Stimulated activated naive CD8-positive, alpha-beta T cell treated with anti-CD3 and anti-CD28 coated beads, Interleukin-15, Interleukin-2, amounts not matched to agents 100 ng/mL and 50 ng/mL, for 24 hours (primary cell): Measurements from ENCODE around the gene CD82.
A peak's percentile ranks its signal among the peaks of the same experiment; 100 is the strongest.

Source experiments
- H3K27ac Mint-ChIP-seq: one replicate; pipeline ENCODE4 v1.8.0; 2021; ENCODE audit warnings: mild to moderate bottlenecking, mixed read lengths
- H3K27me3 Mint-ChIP-seq: one replicate; pipeline ENCODE4 v1.8.0; 2021; ENCODE audit warnings: mixed read lengths
- H3K36me3 Mint-ChIP-seq: one replicate; pipeline ENCODE4 v1.8.0; 2021; ENCODE audit warnings: low read depth, mixed read lengths
- H3K4me1 Mint-ChIP-seq: one replicate; pipeline ENCODE4 v1.8.0; 2021; ENCODE audit warnings: low read depth, mixed read lengths
- H3K4me3 Mint-ChIP-seq: one replicate; pipeline ENCODE4 v1.8.0; 2021; ENCODE audit warnings: mild to moderate bottlenecking, mixed read lengths
- H3K9me3 Mint-ChIP-seq: one replicate; pipeline ENCODE4 v1.8.0; 2021; ENCODE audit warnings: mixed read lengths

CD82 gene

DNA sequence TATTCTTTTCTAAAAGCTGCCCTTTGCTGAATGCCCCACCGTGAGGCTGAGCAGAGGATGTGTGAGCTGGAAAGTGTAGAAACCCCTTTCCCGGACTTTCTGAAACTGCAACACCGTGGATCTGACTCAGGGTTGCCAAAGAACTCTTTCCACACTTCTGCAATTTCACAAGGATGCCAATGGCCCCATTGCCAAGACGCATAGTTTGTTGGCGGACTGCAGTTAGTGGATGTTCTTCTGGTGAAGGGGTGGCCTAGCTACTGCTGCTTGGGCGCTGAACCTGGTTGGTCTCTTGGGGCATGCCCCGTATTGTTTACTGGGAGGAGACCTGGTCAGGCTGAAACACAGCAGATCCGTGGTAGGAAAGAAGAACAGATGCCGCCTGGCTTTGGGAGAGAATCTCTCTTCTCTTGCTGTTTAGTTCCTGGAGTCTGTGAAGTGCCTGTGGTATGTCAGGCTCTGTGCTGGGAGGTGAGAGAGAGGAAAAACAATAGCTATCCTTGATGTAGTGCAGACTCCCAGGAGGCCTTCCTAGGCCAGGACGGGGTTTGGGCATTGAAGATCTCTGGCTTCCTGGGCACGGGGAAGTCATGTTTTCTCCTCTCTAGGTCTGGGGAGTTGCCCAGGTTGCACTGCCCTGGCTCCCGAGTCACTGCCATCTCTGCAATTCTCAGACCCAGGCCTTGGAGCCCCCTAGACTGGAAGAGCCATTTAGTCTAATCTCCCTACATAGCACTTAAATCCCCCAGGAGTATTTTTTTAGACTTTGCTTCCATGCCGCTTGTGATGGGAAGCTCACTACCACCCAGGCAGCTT, 26.9 kb downstream of the CD82 start:
- no peaks in the 10 kb centered on the region for H3K27me3 Mint-ChIP-seq
- H3K4me1 Mint-ChIP-seq = peaks cover 70% of the 10 kb centered on the region
- no peak overlapping the region for H3K4me3 Mint-ChIP-seq
- peaks cover 77% of the 10 kb centered on the region for H3K36me3 Mint-ChIP-seq
- no peaks in the 10 kb centered on the region for H3K9me3 Mint-ChIP-seq
- H3K27ac Mint-ChIP-seq = peak overlapping the region; percentile 69

DNA sequence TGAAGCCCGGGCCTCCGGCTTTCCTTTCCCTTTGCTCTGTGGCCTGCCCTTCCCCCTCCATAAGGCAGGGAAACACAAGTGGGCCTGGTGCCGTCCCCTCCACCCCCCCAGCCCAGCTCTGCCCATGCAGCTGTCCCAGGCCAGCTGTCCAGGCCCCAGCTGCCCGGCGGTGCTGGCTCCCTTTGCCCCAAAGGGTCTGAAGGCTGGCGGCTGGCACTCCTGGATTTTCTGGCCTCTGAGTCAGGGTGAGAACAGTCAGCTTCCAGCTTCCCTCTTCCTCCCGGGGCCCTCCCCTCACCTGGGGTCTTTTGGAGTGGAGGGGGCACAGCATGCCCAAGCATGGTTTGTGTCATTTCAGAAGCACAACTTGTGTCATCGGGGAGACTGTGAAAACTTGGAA, 27.8 kb downstream of the CD82 start:
- H3K36me3 Mint-ChIP-seq = peaks cover 78% of the 10 kb centered on the region
- no peak overlapping the region for H3K27ac Mint-ChIP-seq
- no peaks in the 10 kb centered on the region for H3K9me3 Mint-ChIP-seq
- H3K4me3 Mint-ChIP-seq = no peak overlapping the region
- peaks cover 79% of the 10 kb centered on the region for H3K4me1 Mint-ChIP-seq
- no peaks in the 10 kb centered on the region for H3K27me3 Mint-ChIP-seq

DNA sequence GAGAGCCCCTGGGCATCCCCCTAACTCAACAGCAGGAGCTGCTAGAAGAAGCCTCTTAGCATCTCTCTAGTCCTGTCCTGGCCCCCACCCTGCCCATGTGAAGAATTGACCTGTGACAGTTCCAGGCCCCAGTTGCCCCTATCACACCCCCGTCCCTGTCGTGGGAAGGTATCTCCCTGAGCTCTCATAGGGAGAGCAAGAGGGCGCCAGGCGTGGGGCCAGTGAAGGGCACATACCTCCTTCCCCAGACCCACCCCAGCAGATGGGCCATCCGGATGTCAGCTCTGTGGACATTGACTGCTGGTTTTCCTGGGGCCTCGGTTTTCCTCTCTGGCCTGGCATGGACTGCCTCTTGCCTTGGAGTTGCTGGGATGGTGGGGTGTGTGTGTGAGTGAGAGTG, 29.5 kb downstream of the CD82 start:
- Mint-ChIP-seq H3K36me3 (peaks cover 76% of the 10 kb centered on the region), H3K27ac (peak overlapping the region; percentile 91), H3K27me3 (no peaks in the 10 kb centered on the region), H3K4me3 (peak overlapping the region; percentile 35), H3K9me3 (no peaks in the 10 kb centered on the region), H3K4me1 (peaks cover 88% of the 10 kb centered on the region)

DNA sequence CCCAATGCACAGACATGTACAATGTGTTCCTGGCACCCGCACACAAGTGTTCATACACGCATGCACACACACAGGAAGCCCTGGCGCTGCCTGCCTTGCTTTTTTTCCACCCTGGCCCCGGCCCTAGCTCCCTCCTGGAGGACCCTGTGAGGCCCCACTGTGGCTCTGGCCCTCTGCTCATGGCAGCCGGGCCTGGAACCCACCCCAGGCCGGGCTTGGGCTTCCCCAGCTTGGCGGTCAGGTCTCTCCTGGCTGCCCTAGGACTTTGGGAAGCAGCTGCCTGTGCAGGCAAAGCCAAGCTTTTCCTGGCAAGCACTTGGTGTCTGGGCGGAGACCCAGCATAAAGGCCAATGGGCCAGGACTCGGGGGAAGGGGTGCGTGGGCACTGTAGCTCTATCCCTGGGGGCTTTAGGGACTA, 30.5 kb downstream of the CD82 start:
- Mint-ChIP-seq H3K9me3 (no peaks in the 10 kb centered on the region), H3K4me1 (peaks cover 95% of the 10 kb centered on the region), H3K27me3 (no peaks in the 10 kb centered on the region), H3K27ac (peak overlapping the region; percentile 92), H3K4me3 (peak overlapping the region; percentile 66), H3K36me3 (peaks cover 80% of the 10 kb centered on the region)

DNA sequence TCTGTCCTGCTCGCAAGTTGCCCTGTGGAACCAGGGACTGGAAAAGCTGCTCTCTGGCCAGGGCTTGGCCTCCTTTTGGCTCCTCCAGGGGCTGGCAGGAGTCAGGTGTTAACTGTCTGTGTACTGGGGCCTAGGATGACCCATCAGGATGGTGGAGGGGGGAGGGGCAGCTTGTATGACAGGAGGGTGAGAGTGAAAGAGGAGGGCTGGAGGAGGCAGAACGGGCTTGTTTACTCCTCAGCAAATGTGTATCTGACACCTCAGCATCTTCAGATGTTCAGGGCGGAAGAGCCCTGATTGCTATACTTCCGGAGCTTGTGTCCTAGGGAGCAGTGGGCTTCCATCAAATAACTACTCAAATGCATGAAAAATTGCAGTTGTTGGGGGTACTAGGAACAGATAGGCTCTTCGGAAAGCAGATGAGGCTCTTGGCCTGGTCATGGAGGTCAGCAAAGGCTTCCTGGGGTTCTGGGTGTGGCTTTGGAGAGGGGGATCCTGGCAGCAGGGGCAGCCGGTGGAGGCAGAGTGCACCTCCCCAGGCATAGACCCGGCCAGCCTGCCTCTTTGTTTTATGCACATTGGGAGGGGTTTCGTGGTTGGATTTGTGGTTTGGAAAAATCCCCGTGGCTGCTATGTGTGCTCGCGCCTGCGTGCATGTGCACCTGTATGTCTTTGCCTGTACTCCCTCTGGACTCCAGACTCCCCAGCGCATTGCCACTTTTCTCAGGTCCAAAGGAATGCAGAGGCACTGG, 31.2 kb downstream of the CD82 start:
- Mint-ChIP-seq H3K27me3 (no peaks in the 10 kb centered on the region), H3K36me3 (peaks cover 78% of the 10 kb centered on the region), H3K27ac (peak overlapping the region; percentile 92), H3K4me3 (peak overlapping the region; percentile 66), H3K4me1 (peaks cover 95% of the 10 kb centered on the region), H3K9me3 (no peaks in the 10 kb centered on the region)

DNA sequence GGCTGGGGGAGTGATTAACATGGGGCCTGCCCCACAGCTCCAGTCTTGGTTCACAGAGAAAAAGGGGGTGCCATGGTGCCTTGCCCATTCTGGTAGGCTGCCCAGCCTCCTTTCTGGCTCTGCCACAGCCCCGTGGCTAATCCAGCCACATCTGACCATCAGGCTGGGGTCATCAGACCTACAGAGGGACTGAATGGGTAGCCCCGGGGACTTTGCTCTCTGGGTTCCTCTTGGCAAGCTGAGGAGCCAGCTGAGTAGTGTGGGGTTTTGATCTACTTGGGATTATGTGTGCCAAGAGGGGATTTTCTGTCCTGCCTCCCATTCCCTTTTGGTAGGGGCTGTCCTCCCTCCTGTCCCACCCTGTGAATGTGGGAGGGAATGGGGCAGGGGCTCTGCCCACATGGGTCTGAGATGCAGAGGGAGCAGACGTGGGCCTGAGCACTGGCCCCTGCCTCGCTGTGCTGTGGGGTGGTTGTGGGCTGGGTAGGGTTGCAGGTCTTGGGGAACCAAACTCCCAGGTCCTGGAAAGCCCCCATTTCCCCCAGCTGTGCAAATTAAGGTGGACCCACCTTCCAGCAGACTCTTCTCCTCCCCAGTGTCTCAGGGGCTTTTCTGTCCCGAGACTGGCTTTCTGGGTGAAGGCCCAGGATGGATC, 32.0 kb downstream of the CD82 start:
- Mint-ChIP-seq H3K9me3 (no peaks in the 10 kb centered on the region), H3K36me3 (peaks cover 80% of the 10 kb centered on the region), H3K27ac (peak overlapping the region; percentile 92), H3K27me3 (no peaks in the 10 kb centered on the region), H3K4me3 (peak overlapping the region; percentile 66), H3K4me1 (peaks cover 95% of the 10 kb centered on the region)

DNA sequence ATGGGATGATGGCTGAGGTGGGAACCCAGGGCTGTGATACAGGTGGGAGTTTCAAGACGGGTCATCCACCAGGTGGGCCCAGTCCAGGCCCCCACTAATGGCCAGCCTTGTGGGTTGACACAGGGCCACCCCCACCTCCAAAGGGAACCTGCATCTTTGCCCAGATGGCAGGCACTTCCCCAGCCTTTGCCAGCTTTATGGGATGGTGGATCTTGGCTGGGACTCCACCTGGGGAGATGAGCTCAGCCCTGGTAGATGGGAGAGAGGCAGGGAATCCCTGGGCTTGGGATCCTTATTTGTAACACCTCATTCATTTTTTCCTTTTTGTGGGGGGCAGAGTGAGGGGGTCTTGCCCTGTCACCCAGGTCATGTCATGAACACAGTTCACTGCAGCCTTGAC, 33.4 kb downstream of the CD82 start:
- Mint-ChIP-seq H3K4me1 (peaks cover 100% of the 10 kb centered on the region), H3K27me3 (no peaks in the 10 kb centered on the region)

DNA sequence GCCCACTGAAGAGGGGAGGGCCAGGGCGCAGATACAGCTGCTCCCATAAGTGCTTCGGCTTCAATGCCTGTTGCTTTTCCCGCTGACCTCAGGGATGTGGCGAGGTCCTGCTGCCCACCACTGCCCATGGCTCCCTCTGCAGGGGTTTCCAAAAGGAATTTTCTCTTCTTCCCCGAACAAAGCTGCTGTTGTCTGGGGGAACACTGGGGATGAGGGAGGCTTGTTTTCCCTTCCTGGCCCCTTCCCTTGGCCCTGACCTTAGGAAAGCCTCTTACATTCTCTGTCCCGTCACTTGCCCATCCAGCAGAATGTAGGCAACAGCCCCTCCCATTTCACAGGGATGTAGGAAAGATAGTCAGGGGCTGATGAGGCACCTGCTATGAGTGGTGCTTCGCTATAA, 34.8 kb downstream of the CD82 start:
- peaks cover 73% of the 10 kb centered on the region for H3K36me3 Mint-ChIP-seq
- no peak overlapping the region for H3K4me3 Mint-ChIP-seq
- H3K4me1 Mint-ChIP-seq = peaks cover 97% of the 10 kb centered on the region

More for the DNA sequence above, 33.4 kb downstream of the CD82 start:
- Mint-ChIP-seq H3K4me3 (no peak overlapping the region), H3K9me3 (no peaks in the 10 kb centered on the region), H3K36me3 (peaks cover 73% of the 10 kb centered on the region), H3K27ac (peak overlapping the region; percentile 78)

DNA sequence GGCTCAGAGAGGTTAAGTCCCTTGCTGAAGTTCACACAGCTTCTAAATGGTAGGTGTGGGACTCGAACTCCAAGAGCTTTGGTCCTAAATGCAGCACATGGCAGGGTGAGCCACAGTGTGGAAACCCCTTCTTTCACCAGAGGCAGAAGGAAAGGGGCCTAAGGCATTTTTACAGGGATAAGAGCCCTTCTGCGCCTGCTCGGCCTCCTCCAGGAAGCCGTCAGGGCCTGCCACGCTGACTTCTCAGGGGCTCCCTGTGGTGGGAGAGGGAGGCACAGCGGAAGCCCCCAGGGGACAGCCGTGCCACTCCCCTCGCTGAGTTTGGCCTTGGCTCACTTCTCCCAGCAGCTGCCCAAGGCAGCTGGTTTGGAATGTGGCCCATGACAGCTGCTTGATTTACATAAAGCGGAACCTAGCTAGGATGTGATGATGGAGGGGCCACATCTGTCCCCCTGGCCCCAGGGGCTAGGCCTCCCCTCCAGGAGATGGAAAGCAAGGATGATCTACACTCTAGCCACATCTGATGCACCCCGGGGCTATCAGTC, 35.4 kb downstream of the CD82 start:
- Mint-ChIP-seq H3K36me3 (peaks cover 73% of the 10 kb centered on the region), H3K27me3 (no peaks in the 10 kb centered on the region), H3K9me3 (no peaks in the 10 kb centered on the region), H3K27ac (peak overlapping the region; percentile 78), H3K4me1 (peaks cover 97% of the 10 kb centered on the region), H3K4me3 (peak overlapping the region; percentile 53)

More for the DNA sequence above, 34.8 kb downstream of the CD82 start:
- Mint-ChIP-seq H3K27me3 (no peaks in the 10 kb centered on the region), H3K9me3 (no peaks in the 10 kb centered on the region), H3K27ac (peak overlapping the region; percentile 78)

DNA sequence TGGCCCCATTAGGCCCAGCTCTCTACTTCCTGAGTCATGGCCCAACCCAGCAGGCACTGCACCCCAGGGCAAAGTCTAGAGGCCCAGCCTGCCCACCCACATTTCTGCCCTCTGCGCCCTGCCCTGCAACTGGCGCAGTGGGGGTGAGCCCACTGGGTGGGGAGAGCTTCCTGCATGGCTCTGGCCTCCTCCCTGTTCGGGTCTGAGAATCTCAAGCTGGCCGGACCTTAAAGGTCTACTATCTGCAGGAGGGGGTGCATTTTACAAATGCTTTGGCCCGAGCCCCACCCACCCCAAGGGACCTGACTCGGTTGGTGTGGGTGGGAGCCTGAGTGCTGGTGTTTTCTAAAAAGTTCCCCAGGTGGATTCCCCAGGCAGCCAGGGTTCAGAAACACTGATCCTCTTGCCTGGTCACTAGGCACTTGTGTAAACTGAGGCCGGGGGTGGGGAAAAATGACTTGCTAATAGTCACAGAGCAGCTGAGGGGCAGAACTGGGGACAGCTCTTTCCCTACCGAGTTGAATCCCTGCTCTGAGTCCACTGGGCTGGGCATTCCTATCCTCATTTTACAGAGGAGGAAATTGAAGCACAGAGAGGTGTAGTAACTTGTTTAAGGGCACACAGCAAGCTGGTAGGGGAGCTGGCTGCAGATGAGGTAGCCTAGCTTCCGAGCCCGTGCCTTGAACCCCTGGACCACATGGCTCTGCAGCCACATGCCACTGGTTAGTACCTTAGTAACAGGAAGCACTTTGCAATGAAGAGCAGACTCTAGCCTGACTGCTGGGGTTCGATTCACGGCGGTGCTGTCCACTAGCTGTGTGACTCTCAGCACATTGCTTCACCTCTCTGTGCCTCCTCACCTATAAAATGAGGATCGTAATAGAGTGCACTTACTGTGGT, 36.3 kb downstream of the CD82 start:
- H3K4me1 Mint-ChIP-seq = peaks cover 97% of the 10 kb centered on the region
- H3K27ac Mint-ChIP-seq = peak overlapping the region; percentile 78
- peaks cover 78% of the 10 kb centered on the region for H3K36me3 Mint-ChIP-seq
- no peaks in the 10 kb centered on the region for H3K9me3 Mint-ChIP-seq
- H3K27me3 Mint-ChIP-seq = no peaks in the 10 kb centered on the region
- peak overlapping the region; percentile 53 for H3K4me3 Mint-ChIP-seq

DNA sequence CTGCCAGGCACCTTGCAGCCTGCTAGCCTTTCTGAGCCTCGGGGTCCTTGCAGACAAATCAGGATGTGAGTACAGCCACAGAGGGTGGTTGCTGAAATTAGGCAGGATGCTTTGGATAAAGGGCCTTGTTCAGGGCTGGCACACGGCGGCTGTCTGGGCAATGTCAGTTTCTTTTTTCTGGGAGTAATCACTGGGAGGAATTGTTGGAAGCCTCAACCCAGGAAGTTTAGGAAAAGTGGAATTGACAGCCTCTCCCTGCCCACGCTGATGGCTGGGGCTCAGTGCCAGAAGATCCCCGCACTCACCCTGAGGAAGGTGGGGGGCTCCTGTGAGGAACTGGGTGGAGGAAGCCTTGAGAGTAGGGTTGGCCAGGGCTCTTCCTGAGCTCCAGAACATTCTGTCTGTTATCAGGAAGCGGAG, 37.4 kb downstream of the CD82 start:
- H3K27ac Mint-ChIP-seq = peak overlapping the region; percentile 78
- peaks cover 79% of the 10 kb centered on the region for H3K36me3 Mint-ChIP-seq
- no peak overlapping the region for H3K4me3 Mint-ChIP-seq
- no peaks in the 10 kb centered on the region for H3K27me3 Mint-ChIP-seq
- no peaks in the 10 kb centered on the region for H3K9me3 Mint-ChIP-seq
- peaks cover 97% of the 10 kb centered on the region for H3K4me1 Mint-ChIP-seq

DNA sequence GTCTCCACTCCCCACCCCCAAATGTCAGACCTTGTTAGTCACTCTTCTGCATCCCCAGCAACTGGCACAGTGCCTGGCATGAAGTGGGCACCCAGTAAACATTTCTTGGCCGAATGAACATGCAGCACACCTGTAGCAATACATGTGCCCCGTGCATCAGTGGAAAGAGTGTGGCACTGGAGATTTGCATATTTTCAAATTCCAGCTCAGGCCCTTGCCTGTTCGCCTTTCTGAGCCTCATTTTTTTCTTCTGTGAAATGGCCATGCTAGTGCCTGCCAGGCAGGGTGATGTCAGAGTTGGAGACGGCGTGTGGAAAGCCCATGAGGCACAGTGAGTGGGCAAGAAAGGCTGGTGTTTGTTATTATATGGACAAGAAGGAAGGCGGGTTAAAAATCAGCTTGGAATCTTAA, 38.7 kb downstream of the CD82 start:
- Mint-ChIP-seq H3K27me3 (no peaks in the 10 kb centered on the region), H3K9me3 (no peaks in the 10 kb centered on the region), H3K27ac (peak overlapping the region; percentile 84), H3K36me3 (peaks cover 80% of the 10 kb centered on the region), H3K4me1 (peaks cover 97% of the 10 kb centered on the region), H3K4me3 (peak overlapping the region; percentile 34)

DNA sequence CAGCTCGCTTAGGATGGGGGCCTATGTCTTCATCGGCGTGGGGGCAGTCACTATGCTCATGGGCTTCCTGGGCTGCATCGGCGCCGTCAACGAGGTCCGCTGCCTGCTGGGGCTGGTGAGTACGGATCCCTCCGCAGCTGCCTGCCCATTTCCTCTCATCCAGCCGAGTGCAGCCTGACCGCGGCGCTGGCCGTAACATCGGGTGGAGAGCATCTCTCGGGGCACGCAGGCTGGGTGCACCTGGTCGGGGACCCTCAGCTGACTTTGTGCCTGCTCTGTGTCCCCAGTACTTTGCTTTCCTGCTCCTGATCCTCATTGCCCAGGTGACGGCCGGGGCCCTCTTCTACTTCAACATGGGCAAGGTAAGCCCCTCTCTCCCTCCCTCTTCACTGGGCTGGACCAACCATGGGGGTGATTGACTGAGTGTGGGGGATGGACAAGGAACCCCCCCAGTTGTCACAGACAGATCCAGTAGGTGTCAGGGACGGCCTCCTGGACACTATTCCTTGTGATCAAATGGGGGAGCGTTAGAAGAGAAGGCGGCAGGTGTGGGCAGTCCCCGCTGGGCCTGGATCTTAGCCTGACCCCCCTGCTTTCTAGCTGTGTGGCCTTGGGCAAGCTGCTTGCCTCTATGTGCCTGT, 39.7 kb downstream of the CD82 start:
- H3K27me3 Mint-ChIP-seq = no peaks in the 10 kb centered on the region
- H3K27ac Mint-ChIP-seq = peak overlapping the region; percentile 65
- H3K4me1 Mint-ChIP-seq = peaks cover 97% of the 10 kb centered on the region
- no peak overlapping the region for H3K4me3 Mint-ChIP-seq
- H3K9me3 Mint-ChIP-seq = no peaks in the 10 kb centered on the region
- peaks cover 84% of the 10 kb centered on the region for H3K36me3 Mint-ChIP-seq
